Activated CD8-positive, alpha-beta memory T cell treated with anti-CD3 and anti-CD28 coated beads for 36 hours (primary cell): ENCODE results near the gene BPIFB1. TPM values are rescaled to one million over a fixed set of nuclear protein-coding genes. Genes with fewer than 3 reads are reported as not detected.

Experiments
- CTCF ChIA-PET: fragments of 350-600 bp; sonication (Branson Sonifier 250); formaldehyde crosslinking; loops from one replicate; lab custom pipeline; 2021; ENCODE audit warnings: antibody characterized with exemption; lab: Charles Lee
- POLR2A ChIA-PET: fragments of 350-600 bp; sonication (Branson Sonifier 250); formaldehyde crosslinking; loops from one replicate; lab custom pipeline; 2021; ENCODE audit warnings: antibody characterized with exemption; lab: Charles Lee
- total RNA-seq, 2 experiments: library from RNA; stranded (reverse); gene quantifications; one replicate each; pipeline ENCODE4 v1.2.3, GENCODE V29; 2021

The BPIFB1 gene, protein sequence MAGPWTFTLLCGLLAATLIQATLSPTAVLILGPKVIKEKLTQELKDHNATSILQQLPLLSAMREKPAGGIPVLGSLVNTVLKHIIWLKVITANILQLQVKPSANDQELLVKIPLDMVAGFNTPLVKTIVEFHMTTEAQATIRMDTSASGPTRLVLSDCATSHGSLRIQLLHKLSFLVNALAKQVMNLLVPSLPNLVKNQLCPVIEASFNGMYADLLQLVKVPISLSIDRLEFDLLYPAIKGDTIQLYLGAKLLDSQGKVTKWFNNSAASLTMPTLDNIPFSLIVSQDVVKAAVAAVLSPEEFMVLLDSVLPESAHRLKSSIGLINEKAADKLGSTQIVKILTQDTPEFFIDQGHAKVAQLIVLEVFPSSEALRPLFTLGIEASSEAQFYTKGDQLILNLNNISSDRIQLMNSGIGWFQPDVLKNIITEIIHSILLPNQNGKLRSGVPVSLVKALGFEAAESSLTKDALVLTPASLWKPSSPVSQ
- total RNA-seq = not detected

GRCh38 chr20:33282991-33283555, at the start of gene BPIFB1:
Gene BPIFB1, plus strand, starts transcription at chr20:33283214. Its CDS starts 2,860 bp downstream, at chr20:33286074.
- CTCF ChIA-PET = interaction anchor here (0.8 to 1.8 kb wide), 2 partner anchors 9 to 16 kb away, joined by 3 to 4 read pairs; no protein-coding TSS in a partner anchor
- POLR2A ChIA-PET = no interaction called here

- CTCF ChIA-PET = no interaction called here
- POLR2A ChIA-PET = no interaction called here
Observed at GRCh38 chr20:33234050-33234449, 49.0 kb upstream of the BPIFB1 start.

GRCh38 chr20:33235696-33236095, 47.3 kb upstream of the BPIFB1 start, which contains the start of gene BPIFA1:
Gene BPIFA1, plus strand, starts transcription at chr20:33235996. Its CDS starts 1,716 bp downstream, at chr20:33237712.
- POLR2A ChIA-PET = no interaction called here
- CTCF ChIA-PET = no interaction called here

- CTCF ChIA-PET = interaction anchor here (1.0 kb wide), 1 partner anchor 105 kb away, joined by 3 read pairs; no protein-coding TSS in a partner anchor
- POLR2A ChIA-PET = no interaction called here
Observed at GRCh38 chr20:33236351-33236750, 46.7 kb upstream of the BPIFB1 start.

DNA sequence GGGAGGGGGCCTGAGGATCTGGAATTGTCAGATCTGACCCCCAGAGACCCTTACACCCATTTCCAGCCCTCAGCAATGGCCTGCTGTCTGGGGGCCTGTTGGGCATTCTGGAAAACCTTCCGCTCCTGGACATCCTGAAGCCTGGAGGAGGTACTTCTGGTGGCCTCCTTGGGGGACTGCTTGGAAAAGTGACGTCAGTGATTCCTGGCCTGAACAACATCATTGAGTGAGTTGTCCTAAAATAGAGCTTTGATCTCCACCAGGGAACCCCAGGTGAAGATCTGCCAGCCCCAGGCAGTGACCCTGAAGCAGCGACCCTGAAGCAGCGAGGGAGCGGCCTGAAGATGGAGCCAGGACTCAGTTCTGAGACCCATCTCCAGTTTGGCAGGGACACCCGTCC, 45.0 kb upstream of the BPIFB1 start:
- ChIA-PET CTCF (no interaction called here), POLR2A (no interaction called here)

- CTCF ChIA-PET = no interaction called here
- POLR2A ChIA-PET = interaction anchor here (0.6 kb wide), 1 partner anchor 198 kb away, joined by 11 read pairs; no protein-coding TSS in a partner anchor
Observed at GRCh38 chr20:33239418-33239817, 43.6 kb upstream of the BPIFB1 start.

GRCh38 chr20:33239979-33240736, 42.9 kb upstream of the BPIFB1 start:
- ChIA-PET POLR2A (no interaction called here), CTCF (no interaction called here)

GRCh38 chr20:33240923-33241322, 42.1 kb upstream of the BPIFB1 start:
- CTCF ChIA-PET = no interaction called here
- POLR2A ChIA-PET = no interaction called here

GRCh38 chr20:33242319-33243100, 40.5 kb upstream of the BPIFB1 start:
- POLR2A ChIA-PET = no interaction called here
- CTCF ChIA-PET = no interaction called here

DNA sequence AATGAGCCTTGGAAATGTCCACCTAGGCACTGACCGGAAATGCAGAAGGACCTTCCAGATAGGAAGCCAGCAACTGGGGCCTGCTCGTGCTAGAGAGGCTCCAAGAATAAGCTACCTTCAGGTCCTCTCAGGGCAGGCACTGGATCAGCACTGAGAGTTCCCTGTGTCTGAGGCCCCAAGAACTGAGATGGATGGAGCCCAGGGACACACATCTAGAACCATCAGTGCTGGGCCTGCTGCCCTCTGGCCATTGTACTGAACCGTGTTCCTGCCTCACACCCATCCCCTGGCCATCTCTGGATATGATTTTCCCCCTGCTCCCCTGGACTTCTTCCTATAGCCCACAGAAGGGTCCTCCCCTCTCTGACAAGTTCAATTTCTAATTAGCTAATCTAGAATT, 36.9 kb upstream of the BPIFB1 start:
- CTCF ChIA-PET = no interaction called here
- POLR2A ChIA-PET = no interaction called here

DNA sequence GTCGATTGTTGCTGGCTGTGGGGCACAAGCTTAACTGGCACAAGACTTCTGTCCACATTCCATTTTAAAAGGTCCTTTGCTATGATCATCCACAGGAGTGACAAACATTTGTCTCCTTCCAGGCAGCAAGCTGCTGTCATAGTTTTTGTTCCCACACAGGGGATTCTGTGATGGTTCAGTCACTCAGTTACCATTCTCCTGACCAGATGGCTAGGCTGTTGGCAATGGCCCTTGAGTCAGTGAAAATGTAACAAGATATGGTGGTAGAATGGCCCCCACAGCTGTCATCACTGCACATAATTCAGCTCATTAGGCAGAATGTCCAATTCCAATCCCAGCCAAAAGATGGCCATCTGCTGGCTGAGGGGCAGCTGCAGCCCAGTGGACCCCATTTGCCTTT, 33.6 kb upstream of the BPIFB1 start:
- CTCF ChIA-PET = no interaction called here
- POLR2A ChIA-PET = no interaction called here

DNA sequence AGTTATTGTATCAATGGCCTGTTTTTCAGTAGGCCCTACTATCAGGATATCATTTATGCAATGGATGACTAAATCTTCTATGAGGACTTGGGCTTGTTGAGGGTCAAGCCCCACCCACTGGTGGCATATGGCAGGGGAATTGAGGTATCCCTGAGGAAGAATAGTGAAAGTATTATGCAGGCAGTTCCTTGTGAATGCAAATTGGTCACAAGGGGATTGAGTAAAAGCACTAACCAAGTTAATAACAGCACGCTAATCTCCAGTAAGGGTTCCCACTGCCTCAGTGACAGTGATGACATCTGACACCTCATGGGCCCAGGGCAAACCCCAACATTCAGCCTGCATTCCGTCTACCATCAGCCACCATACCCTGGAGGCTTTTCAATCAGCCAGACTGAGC, 32.3 kb upstream of the BPIFB1 start:
- POLR2A ChIA-PET = no interaction called here
- CTCF ChIA-PET = no interaction called here

DNA sequence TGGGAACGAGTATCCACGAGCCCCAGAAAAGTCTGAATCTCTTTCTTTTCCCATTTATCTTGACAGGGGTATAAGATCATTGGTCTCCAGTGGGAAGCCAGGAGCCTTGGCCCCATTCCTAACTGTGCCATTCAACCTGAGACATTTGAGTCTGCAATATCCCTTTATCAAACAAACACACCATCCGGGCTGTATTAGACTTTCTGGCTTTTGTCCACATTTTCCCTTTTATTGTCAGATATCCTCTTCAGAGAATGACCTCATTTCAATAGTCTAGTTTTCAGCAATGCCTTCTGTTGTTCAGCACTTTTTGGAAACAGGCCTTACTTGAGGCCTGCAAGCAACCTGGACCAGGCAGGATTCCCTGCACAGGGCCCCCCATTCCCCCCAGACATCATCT, 31.5 kb upstream of the BPIFB1 start:
- POLR2A ChIA-PET = no interaction called here
- CTCF ChIA-PET = no interaction called here

GRCh38 chr20:33252460-33252859, 30.6 kb upstream of the BPIFB1 start:
- ChIA-PET POLR2A (no interaction called here), CTCF (no interaction called here)

DNA sequence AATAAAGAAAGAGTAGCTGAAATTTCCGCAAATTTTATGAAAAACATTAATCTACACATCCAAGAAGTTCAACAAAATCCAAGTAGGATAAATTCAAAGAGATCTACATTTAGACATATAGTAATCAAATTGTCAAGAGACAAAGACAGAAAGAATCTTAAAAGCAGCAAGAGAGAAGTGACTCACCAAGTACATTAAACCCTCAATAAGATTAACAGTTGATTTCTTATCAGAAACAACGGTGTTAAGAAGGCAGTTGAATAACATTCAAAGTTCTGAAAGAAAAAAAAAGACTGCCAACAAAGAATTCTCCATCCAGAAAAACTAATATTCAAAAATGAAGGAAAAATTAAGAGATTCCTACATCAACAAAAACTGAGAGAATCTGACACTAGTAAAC, 28.0 kb upstream of the BPIFB1 start:
- CTCF ChIA-PET = no interaction called here
- POLR2A ChIA-PET = no interaction called here

- ChIA-PET POLR2A (no interaction called here), CTCF (interaction anchor here (0.7 kb wide), 1 partner anchor 685 kb away, joined by 5 read pairs; no protein-coding TSS in a partner anchor)
Observed at GRCh38 chr20:33257237-33257636, 25.8 kb upstream of the BPIFB1 start.

- CTCF ChIA-PET = no interaction called here
- POLR2A ChIA-PET = no interaction called here
Observed at GRCh38 chr20:33259371-33259770, 23.6 kb upstream of the BPIFB1 start.

GRCh38 chr20:33261465-33261864, 21.5 kb upstream of the BPIFB1 start:
- ChIA-PET CTCF (no interaction called here), POLR2A (no interaction called here)

- POLR2A ChIA-PET = no interaction called here
- CTCF ChIA-PET = interaction anchor here (1.0 kb wide), 1 partner anchor 37 kb away, joined by 6 read pairs; no protein-coding TSS in a partner anchor
Observed at GRCh38 chr20:33262658-33263065, 20.4 kb upstream of the BPIFB1 start.
